Activated CD4-positive, alpha-beta T cell treated with anti-CD3 and anti-CD28 coated beads, Interleukin-2, Interleukin-6, amounts not matched to agents 100 ng/mL and 50 ng/mL, durations not matched to agents 16 hours and 8 hours (primary cell): ENCODE data around the gene IGFBP6.
A peak's percentile ranks its signal among the peaks of the same experiment; 100 is the strongest.

Experiments used
- DNase-seq: peaks from one replicate; pipeline ENCODE4 v3.0.0-alpha.2; 2020

IGFBP6 gene

GRCh38 chr12:53097564-53098353 lies at the start of gene IGFBP6:
Gene IGFBP6 (plus strand): TSS chr12:53097667. CDS start chr12:53097718, 51 bp downstream.
- DNase-seq = peak; percentile 70

GRCh38 chr12:53048033-53048779 lies 49.3 kb upstream of the IGFBP6 start:
- no peak for DNase-seq

GRCh38 chr12:53048780-53049401 lies 48.6 kb upstream of the IGFBP6 start:
- no peak for DNase-seq

GRCh38 chr12:53049571-53050318 lies 47.7 kb upstream of the IGFBP6 start, which contains the start of gene TNS2:
Gene TNS2 (plus strand): TSS chr12:53050065. CDS start chr12:53050186, 121 bp downstream.
- DNase-seq = no peak

GRCh38 chr12:53050426-53051057 lies 46.9 kb upstream of the IGFBP6 start:
- no peak for DNase-seq

GRCh38 chr12:53051058-53051880 lies 46.2 kb upstream of the IGFBP6 start:
- no peak for DNase-seq

GRCh38 chr12:53051881-53052412 lies 45.5 kb upstream of the IGFBP6 start:
- no peak for DNase-seq

GRCh38 chr12:53052419-53053217 lies 44.8 kb upstream of the IGFBP6 start:
- DNase-seq = no peak

GRCh38 chr12:53053218-53054111 lies 44.0 kb upstream of the IGFBP6 start:
- peak; percentile 55 for DNase-seq

- peak; percentile 94 for DNase-seq
Observed at GRCh38 chr12:53054112-53054878, 43.2 kb upstream of the IGFBP6 start.

GRCh38 chr12:53055471-53056266 lies 41.8 kb upstream of the IGFBP6 start:
- no peak for DNase-seq

GRCh38 chr12:53056296-53056695 lies 41.2 kb upstream of the IGFBP6 start:
- DNase-seq = no peak

GRCh38 chr12:53056901-53057300 lies 40.6 kb upstream of the IGFBP6 start:
- no peak for DNase-seq

- DNase-seq = no peak
Observed at GRCh38 chr12:53057816-53058500, 39.5 kb upstream of the IGFBP6 start.

- DNase-seq = no peak
Observed at GRCh38 chr12:53058674-53059433, 38.6 kb upstream of the IGFBP6 start.

- DNase-seq = no peak
Observed at GRCh38 chr12:53059434-53060063, 37.9 kb upstream of the IGFBP6 start.
